HG03175 (cell line): ENCODE results near the gene CTNNA1.
"Not testable (repeated sequence)": the region's sequence is repeated elsewhere in the genome, so short reads cannot be mapped to it uniquely, and the experiment has no call there.

Experiments used
- ATAC-seq: cut with Tn5 transposase; IDR thresholded peaks from one replicate; pipeline ENCODE4 v1.9.1; 2021; ENCODE audit warnings: mild to moderate bottlenecking, moderate library complexity; ENCODE audit not compliant: unreplicated experiment

Gene CTNNA1

GRCh38 chr5:138755084-138755748, 2.0 kb downstream of the CTNNA1 start:
- ATAC-seq = no peak

- no peak for ATAC-seq
Measured at GRCh38 chr5:138757061-138757776, 4.0 kb downstream of the CTNNA1 start.

GRCh38 chr5:138760448-138761110, 7.4 kb downstream of the CTNNA1 start:
- ATAC-seq = no peak

GRCh38 chr5:138761115-138761514, 7.9 kb downstream of the CTNNA1 start:
- ATAC-seq = not testable (repeated sequence)

DNA sequence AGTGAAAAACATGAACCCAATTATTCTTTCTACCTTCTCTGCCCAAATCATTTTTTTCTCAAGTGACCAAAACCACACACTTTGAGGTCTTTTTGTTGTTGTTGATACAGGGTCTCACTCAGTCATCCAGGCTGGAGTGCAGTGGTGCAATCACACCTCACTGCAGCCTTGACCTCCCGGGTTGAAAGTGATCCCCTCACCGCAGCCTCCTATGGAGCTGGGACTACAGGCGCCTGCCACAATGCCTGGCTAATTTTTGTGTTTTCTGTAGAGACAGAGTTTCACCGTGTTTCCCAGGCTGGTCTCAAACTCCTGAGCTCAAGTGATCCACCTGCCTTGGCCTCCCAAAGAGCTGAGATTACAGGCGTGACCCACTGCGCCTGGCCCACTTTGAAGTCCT, 8.4 kb downstream of the CTNNA1 start:
- not testable (repeated sequence) for ATAC-seq

GRCh38 chr5:138762110-138762509, 8.9 kb downstream of the CTNNA1 start:
- no peak for ATAC-seq

GRCh38 chr5:138763037-138763778, 10.0 kb downstream of the CTNNA1 start:
- no peak for ATAC-seq

DNA sequence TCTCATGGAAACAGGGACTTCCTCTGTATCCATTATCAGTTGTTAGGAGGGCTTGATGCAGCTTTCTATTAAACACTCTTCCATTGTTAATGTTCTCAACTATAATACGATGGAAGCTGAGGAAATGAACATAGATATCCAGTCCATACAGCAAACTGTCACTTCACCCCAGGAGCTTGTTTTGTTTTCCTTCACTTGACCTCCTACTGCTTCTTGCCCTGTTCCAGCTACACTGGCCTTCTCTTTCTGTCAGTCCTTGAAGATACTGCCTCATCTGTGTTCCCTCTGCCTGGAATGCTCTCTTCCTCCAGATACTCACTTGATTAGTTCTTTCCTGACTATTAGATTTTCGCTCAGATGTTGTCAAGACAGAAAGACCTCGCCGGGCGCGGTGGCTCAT, 17.1 kb downstream of the CTNNA1 start:
- ATAC-seq = no peak

- ATAC-seq = no peak
Measured at GRCh38 chr5:138770977-138771376, 17.8 kb downstream of the CTNNA1 start.

GRCh38 chr5:138772986-138773594, 19.9 kb downstream of the CTNNA1 start:
- ATAC-seq = no peak

DNA sequence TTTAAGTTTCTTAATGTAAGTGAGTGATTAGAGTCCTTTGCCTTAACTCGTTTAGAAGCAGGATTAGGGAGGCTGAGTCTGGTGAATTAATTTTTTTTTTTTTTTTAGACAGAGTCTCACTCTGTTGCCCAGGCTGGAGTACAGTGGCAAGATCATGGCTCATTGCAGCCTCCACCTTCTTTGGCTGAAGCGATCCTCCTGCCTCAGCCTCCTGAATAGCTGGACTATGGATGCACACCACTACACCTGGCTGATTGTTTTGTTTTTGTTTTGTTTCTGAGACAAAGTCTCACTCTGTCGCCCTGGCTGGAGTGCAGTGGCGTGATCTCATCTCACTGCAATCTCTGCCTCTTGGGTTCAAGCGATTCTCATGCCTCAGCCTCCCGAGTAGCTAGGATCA, 20.4 kb downstream of the CTNNA1 start:
- not testable (repeated sequence) for ATAC-seq

GRCh38 chr5:138775034-138775433, 21.8 kb downstream of the CTNNA1 start:
- ATAC-seq = no peak

DNA sequence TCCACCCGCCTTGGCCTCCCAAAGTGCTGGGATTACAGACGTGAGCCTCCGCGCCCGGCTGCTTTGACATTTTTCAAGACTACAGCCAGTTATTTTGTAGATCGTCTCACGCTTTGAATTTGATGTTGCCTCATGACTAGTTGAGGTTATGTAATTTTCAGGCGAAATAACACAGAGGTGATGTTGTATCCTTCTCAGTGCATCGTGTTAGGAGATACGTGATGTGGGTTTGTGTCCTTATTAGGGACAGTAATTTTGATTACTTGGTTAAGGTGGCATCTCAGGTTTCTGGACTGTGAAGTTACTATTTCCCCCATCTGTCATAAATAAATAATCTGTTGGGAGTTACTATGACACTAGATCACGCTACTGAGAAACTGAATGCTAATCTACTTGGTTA, 25.0 kb downstream of the CTNNA1 start:
- ATAC-seq = no peak

GRCh38 chr5:138783976-138784375, 30.8 kb downstream of the CTNNA1 start:
- ATAC-seq = no peak

DNA sequence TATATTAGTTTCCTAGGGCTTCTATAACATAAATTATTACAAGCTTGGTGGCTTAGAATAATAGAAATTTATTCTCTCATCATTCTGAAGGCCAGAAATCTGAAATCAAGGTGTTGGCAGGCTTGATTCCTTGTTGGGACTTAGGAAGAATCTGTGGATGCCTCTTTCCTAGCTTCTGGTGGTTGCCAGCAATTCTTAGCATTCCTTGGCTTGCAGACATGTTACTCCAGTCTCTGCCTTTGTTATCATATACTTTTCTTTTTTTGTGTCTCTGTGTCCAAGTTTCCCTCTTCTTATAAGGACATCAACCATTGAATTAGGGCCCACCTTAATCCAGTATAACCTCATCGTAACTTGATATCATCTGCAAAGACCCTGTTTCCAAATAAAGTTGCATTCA, 31.4 kb downstream of the CTNNA1 start:
- no peak for ATAC-seq

- ATAC-seq = no peak
Measured at GRCh38 chr5:138789771-138790242, 36.6 kb downstream of the CTNNA1 start.

GRCh38 chr5:138790684-138791083, 37.5 kb downstream of the CTNNA1 start:
- ATAC-seq = no peak

DNA sequence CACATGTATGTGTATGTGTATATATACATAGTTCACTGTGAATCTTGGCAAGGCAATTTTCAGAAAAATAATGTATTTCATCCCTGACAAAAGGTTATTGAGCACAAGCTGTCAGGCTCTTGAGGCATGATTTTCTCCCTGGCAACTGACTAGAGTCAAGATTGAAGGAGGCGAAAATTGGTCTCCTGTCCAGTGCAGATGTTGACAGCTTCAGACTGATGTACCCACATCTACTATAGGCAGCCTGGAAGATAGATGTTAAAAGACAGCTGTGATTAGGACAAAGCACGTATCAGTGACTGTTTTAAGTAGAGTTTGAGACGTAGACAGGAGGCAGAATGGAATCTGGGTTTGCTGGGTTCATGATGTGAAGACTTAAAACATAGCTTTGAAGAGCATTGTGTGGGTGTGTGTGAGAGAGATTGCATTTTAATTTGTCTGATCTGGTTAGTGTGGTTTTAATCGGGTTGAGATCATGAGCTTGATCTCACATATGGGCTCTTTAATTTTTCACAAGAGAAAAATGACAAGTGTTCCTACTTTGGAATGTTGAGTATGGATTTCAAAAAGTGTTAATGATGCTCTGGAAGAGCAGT, 39.1 kb downstream of the CTNNA1 start:
- ATAC-seq = no peak

DNA sequence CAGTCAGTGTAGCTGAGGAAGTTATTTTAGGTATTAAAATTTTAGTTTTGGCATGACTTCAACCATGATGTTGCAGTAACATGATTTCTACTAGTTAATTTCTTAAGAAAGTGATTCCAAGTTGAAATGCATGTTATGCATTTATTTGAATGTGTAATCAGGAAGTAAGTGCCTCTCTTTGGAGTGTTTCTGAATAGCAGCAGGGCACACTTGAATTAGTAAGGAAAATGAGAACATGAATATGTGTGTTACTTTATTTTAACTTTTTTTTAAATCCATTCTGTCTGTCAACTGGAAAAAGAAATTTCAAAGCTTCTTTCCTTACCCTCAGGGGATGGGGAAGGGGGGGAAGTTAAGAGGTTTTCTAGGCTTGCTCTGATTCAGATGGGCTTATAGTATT, 40.4 kb downstream of the CTNNA1 start:
- no peak for ATAC-seq

- ATAC-seq = no peak
Measured at GRCh38 chr5:138803285-138803684, 50.1 kb downstream of the CTNNA1 start.
